ENCODE results near the gene MICAL2. TPM values are rescaled to one million over a fixed set of nuclear protein-coding genes. Genes with fewer than 3 reads are reported as not detected.
A peak's percentile ranks its signal among the peaks of the same experiment; 100 is the strongest.

The MICAL2 gene
- total RNA-seq, 1 donor = 34.2 TPM

GRCh38 chr11:12075822-12076821 lies 34.3 kb upstream of the MICAL2 start:
- no peak for DNase-seq (ENCODE audit: low read depth in 2 of 3, low spot score in 2 of 3)

DNA sequence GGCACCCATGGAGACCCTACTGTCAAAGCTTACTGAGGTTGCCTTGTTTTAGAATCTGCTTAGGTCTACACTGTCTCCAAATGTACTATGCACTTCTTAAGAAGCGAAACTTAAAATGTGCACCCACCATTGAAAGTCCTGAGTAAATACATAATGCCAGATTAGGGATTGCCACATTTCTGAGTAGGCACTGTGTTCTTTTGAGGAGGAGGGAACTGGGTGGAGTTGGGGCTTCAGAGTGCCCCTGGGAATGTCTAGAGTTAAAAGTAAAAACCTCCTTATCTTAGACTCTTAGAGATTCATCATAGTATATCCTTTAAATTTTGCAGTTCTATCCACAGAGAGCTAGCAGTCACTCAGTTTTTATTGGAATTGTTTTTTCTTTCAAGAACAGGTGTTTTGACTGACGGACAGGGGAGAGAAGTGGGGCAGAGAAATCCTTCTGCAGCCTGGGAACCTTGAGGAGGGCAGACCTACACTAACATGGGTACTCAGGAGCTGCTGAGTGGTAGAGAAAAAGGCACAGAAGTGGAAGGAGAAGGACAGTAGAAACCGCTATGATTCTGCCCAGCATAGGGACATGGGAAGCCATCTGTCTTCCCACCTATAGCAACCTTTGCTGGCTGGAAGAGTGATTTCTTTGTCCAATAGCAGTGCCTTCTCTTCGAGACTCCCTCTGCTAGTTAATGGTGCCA lies 33.4 kb upstream of the MICAL2 start:
- DNase-seq (ENCODE audit: low read depth in 2 of 3, low spot score in 2 of 3) = no peak

DNA sequence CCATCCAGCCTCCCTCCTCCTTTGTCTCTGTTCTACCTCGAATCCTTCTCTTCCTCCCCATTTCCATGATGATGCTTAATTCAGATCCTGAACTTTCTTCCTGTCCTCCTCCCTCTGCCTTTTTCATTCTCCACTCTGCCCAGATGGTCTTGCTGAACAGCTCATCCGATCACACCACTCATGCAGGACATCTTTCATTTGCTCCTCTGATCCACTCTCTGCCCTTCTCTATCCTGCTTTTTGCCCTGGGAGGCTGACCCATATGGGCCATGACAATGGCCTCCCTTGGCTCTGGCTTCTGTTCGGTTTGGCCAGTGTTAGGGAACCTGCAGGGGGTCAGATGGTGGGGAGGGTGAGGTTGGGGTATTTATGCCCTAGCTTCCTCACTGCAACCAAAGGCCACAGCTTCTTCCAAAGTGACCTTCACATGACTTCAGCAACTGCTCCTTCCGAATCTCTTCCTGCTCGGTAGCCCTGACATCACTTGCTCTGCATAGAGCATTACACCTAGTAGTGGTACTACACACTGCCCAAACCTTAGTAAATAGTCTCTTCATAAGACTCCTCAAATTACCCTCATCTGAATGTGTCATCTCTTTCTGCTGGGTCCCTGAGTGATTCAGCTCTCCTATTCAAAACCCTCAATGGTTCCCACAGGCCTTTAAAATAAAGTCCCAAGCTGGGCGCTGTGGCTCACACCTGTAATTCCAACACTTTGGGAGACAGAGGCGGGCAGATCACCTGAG lies 32.7 kb upstream of the MICAL2 start:
- no peak for DNase-seq (ENCODE audit: low read depth in 2 of 3, low spot score in 2 of 3)

- no peak for DNase-seq (ENCODE audit: low read depth in 2 of 3, low spot score in 2 of 3)
Observed at GRCh38 chr11:12079726-12080556, 30.4 kb upstream of the MICAL2 start.

GRCh38 chr11:12083380-12083779 lies 27.0 kb upstream of the MICAL2 start:
- DNase-seq (ENCODE audit: low read depth in 2 of 3, low spot score in 2 of 3) = peak in 1 of 3 donors; percentile 46

- no peak for DNase-seq (ENCODE audit: low read depth in 2 of 3, low spot score in 2 of 3)
Observed at GRCh38 chr11:12084256-12084655, 26.1 kb upstream of the MICAL2 start.

GRCh38 chr11:12085371-12086251 lies 24.8 kb upstream of the MICAL2 start:
- no peak for DNase-seq (ENCODE audit: low read depth in 2 of 3, low spot score in 2 of 3)

- no peak for DNase-seq (ENCODE audit: low read depth in 2 of 3, low spot score in 2 of 3)
Observed at GRCh38 chr11:12086271-12087074, 23.9 kb upstream of the MICAL2 start.

GRCh38 chr11:12087075-12088004 lies 23.1 kb upstream of the MICAL2 start:
- DNase-seq (ENCODE audit: low read depth in 2 of 3, low spot score in 2 of 3) = peak in 2 of 3 donors; percentile 26 to 63

DNA sequence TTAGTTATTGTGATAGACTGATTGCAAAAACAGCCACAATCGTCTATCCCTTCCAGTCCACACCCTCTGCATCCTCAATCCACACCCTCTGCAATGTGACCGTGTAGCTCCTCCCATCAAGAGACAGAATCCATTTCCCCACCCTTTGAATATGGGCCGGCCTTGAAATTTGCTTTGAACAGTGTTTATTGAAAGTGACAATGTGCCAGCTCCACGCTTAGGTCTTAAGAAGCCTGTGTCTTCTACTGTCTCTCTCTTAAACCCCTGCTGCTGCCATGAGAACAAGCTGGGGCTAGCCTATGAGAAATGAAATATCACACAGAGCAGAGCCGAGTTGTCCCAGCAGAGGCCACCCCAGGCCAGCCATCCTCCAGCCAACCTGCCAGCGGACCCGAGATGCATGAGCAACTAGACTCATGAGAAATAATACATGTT lies 22.3 kb upstream of the MICAL2 start:
- peak in 2 of 3 donors; percentile 17 to 31 for DNase-seq (ENCODE audit: low read depth in 2 of 3, low spot score in 2 of 3)

GRCh38 chr11:12088531-12088930 lies 21.9 kb upstream of the MICAL2 start:
- DNase-seq (ENCODE audit: low read depth in 2 of 3, low spot score in 2 of 3) = no peak

DNA sequence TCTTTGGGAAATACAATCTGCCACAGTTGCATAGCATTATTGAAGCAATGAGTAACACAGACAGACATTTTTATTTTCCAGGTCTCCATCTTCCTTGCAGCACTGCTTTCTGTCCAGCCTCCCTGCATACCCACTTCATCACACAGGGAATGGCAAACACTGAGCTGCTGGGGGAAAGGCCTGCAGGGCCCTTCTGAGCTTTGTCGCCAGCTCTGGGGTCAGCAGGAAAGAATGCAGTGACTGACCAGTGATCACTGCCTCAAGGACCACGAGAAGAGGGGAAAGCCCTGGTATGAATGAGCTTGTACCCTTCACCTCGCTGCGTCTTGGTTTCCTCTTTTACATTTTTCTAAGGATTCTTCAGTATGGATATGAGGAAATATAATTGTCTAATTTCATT lies 21.3 kb upstream of the MICAL2 start:
- no peak for DNase-seq (ENCODE audit: low read depth in 2 of 3, low spot score in 2 of 3)

DNA sequence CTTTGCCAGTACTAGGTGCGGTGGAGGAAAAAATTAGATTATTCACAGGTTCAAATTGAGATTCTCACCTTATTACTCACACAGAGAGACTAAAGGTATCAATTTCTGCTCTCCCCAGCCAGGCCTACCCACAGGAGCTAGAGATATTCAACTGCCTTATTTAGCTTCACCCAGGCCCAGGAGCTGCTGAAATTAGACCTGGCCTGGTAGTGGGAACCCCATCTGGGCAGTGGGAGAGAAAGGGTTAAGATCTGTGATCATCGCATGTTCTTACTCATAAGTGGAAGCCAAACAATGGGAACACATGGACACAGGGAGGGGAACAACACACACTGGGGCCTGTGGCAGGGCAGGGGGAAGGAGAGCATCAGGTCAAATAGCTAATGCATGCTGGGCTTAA lies 20.9 kb upstream of the MICAL2 start:
- DNase-seq (ENCODE audit: low read depth in 2 of 3, low spot score in 2 of 3) = no peak

GRCh38 chr11:12090061-12090591 lies 20.3 kb upstream of the MICAL2 start:
- DNase-seq (ENCODE audit: low read depth in 2 of 3, low spot score in 2 of 3) = peak in 2 of 3 donors; percentile 51 to 63

- DNase-seq (ENCODE audit: low read depth in 2 of 3, low spot score in 2 of 3) = no peak
Observed at GRCh38 chr11:12090761-12091258, 19.6 kb upstream of the MICAL2 start.

GRCh38 chr11:12091956-12092558 lies 18.3 kb upstream of the MICAL2 start:
- DNase-seq (ENCODE audit: low read depth in 2 of 3, low spot score in 2 of 3) = no peak
